Right lobe of liver (tissue), 6 donors: Measurements from ENCODE around the gene CACNA1F. TPM values are rescaled to one million over a fixed set of nuclear protein-coding genes. Genes with fewer than 3 reads are reported as not detected.
"Not testable (repeated sequence)": the region's sequence is repeated elsewhere in the genome, so short reads cannot be mapped to it uniquely, and the experiment has no call there.

Experiments used
- ATAC-seq, 4 donors: fragments of 200-7000 bp; cut with Tn5 transposase; one replicate each; pipeline ENCODE4 v1.9.1; 2020; ENCODE audit warnings: mild to moderate bottlenecking in 4 of 4, moderate library complexity in 4 of 4
- DNase-seq, 3 donors: peaks; one replicate each; pipeline ENCODE4 v3.0.0-alpha.2; 2020
- H3K27ac ChIP-seq, 3 donors: fragments of 200-600 bp; one replicate each; pipeline ENCODE4 v1.8.0; 2022
- H3K27me3 ChIP-seq, 2 donors: fragments of 200-600 bp; one replicate each; pipeline ENCODE4 v1.8.0; 2022
- H3K36me3 ChIP-seq, 4 donors: fragments of 200-600 bp; sonication (generic) in 1 of 4; one replicate each; pipeline versions ENCODE4 v1.5.1 to v1.8.0; 2017 to 2022; ENCODE audit warnings: control low read depth in 1 of 4
- H3K4me1 ChIP-seq, 4 donors: fragments of 200-600 bp; sonication (generic) in 1 of 4; one replicate each; pipeline versions ENCODE4 v1.5.1 to v1.8.0; 2017 to 2022; ENCODE audit warnings: control low read depth in 1 of 4
- H3K4me3 ChIP-seq, 3 donors: fragments of 200-600 bp; one replicate each; pipeline ENCODE4 v1.8.0; 2022
- H3K9me3 ChIP-seq, 4 donors: fragments of 200-600 bp; sonication (generic) in 1 of 4; one replicate each; pipeline versions ENCODE4 v1.5.1 to v1.8.0; 2017 to 2022; ENCODE audit warnings: control low read depth in 1 of 4
- CTCF ChIP-seq, 4 donors: fragments of 200-600 bp in 3 of 4; fragments of 450-650 bp in 1 of 4; IDR thresholded peaks; one replicate each; pipeline versions ENCODE4 v1.5.1 to v1.8.0; 2016 to 2022; ENCODE audit warnings: antibody characterized with exemption in 4 of 4, mild to moderate bottlenecking in 2 of 4
- POLR2A ChIP-seq: fragments of 450-650 bp; IDR thresholded peaks from one replicate; pipeline ENCODE4 v1.6.1; 2017; ENCODE audit warnings: antibody characterized with exemption, mild to moderate bottlenecking
- WGBS: methylation state at CpG from one replicate; pipeline ENCODE4 v1.1.6; 2018; ENCODE audit warnings: low coverage, low lambda C conversion rate; ENCODE audit not compliant: insufficient coverage; ENCODE audit errors: missing lambda C conversion rate; 5-methylcytosine and 5-hydroxymethylcytosine counted together
- intact Hi-C, 2 donors: fragments of 100-400 bp; cut with DNase I; formaldehyde crosslinking; loops; one replicate each; pipeline versions ENCODE4 v1.11.2 to v1.14.1; 2022
- total RNA-seq, 6 experiments: library from RNA; depleted of rRNA in 2 of 6; stranded (reverse); fragments of >200 nt in 2 of 6; fragmentation: NEBNext Ultra II Directional in 3 of 6; extraction: Animal tissue kit (Norgen Biotek cat#: 25700) in 3 of 6; gene quantifications; one replicate each; pipeline versions ENCODE4 v1.1.0 to v1.2.4, GENCODE V29; 2016 to 2023
- donor health status: DM: no; HTN: yes; CAD: no.
- donor health status: DM: no; HTN: no; CAD: no.
- donor health status: DM: no; HTN: no; CAD: no.
- donor health status: DM: no; HTN: yes; CAD: no.
- donor health status: DM: no; HTN: yes; CAD: no.

The CACNA1F gene
- total RNA-seq, 6 experiments from 2014 or later = 0.06 TPM; not detected in 5

GRCh38 chrX:49175435-49176274, 57.5 kb downstream of the CACNA1F start:
- Histone ChIP-seq H3K4me1 (peaks cover 0 to 5% (median 0%) of the 10 kb centered on the region in 4 donors), H3K4me3 (no peak overlapping the region), H3K27me3 (no peaks in the 10 kb centered on the region), H3K27ac (no peak overlapping the region), H3K36me3 (no peaks in the 10 kb centered on the region), H3K9me3 (no peaks in the 10 kb centered on the region)
- no peak for DNase-seq
- no peak for ATAC-seq
- TF ChIP-seq POLR2A (no peak), CTCF (IDR thresholded peaks at IDR 0.05) (no peak)
- intact Hi-C loops = no loop called here
- WGBS = 82% methylated on average over 12 of the region's 43 CpGs

- 60% methylated on average over 3 of the region's 3 CpGs for WGBS
- Histone ChIP-seq H3K4me3 (no peak overlapping the region), H3K4me1 (peaks cover 0 to 5% (median 0%) of the 10 kb centered on the region in 4 donors), H3K36me3 (no peaks in the 10 kb centered on the region), H3K27ac (no peak overlapping the region), H3K27me3 (no peaks in the 10 kb centered on the region), H3K9me3 (no peaks in the 10 kb centered on the region)
- no peak for TF ChIP-seq POLR2A
- TF ChIP-seq CTCF (IDR thresholded peaks at IDR 0.05) = no peak
- no peak for DNase-seq
- no peak for ATAC-seq
- intact Hi-C loops = no loop called here
Observed at GRCh38 chrX:49174723-49175122, 58.4 kb downstream of the CACNA1F start.

- H3K27me3 ChIP-seq, H3K4me1 ChIP-seq, H3K4me3 ChIP-seq, DNase-seq, intact Hi-C loops, H3K9me3 ChIP-seq, ATAC-seq, H3K36me3 ChIP-seq: not testable (repeated sequence)
- peak overlapping the region in 1 of 3 donors; percentile 62 for H3K27ac ChIP-seq
- 76% methylated on average over 5 of the region's 8 CpGs for WGBS
Observed at GRCh38 chrX:49173544-49173943, 59.6 kb downstream of the CACNA1F start.

- intact Hi-C loops = no loop called here
- 20% methylated on average over 1 of the region's 37 CpGs for WGBS
- H3K4me1 ChIP-seq = peaks cover 0 to 5% (median 0%) of the 10 kb centered on the region in 4 donors
Observed at GRCh38 chrX:49172280-49172780, 60.8 kb downstream of the CACNA1F start.

More at GRCh38 chrX:49172280-49172780, 60.8 kb downstream of the CACNA1F start:
- Histone ChIP-seq H3K27ac (peak overlapping the region; percentile 6 to 62 (median 47)), H3K4me3 (peak overlapping the region; percentile 31 to 55 (median 43)), H3K9me3 (no peaks in the 10 kb centered on the region), H3K36me3 (no peaks in the 10 kb centered on the region), H3K27me3 (no peaks in the 10 kb centered on the region)
- DNase-seq (peak; percentile 74 to 84 (median 81)), ATAC-seq (peak; percentile 75 to 78 (median 75))
- TF ChIP-seq POLR2A (no peak), CTCF (IDR thresholded peaks at IDR 0.05) (no peak)
